GM12878 (cell line): ENCODE measurements around the gene DNAI2. TPM values are rescaled to one million over a fixed set of nuclear protein-coding genes. Genes with fewer than 3 reads are reported as not detected.

Experiments
- ATAC-seq: fragments of 200-7000 bp; cut with Tn5 transposase; 3 replicates; pipeline ENCODE4 v1.9.1; 2020; ENCODE audit warnings: mild to moderate bottlenecking, moderate library complexity
- BruUV-seq: library from RNA; stranded (reverse); fragments of 400-500 nt; replicated peaks from 2 replicates; lab custom pipeline; 2021; lab: Mats Ljungman, UMichigan
- CTCF ChIA-PET: fragments of 300-600 bp; sonication (Branson Sonifier 250); formaldehyde crosslinking; extraction: SDS; loops from one replicate; lab custom pipeline; 2021; ENCODE audit warnings: inconsistent platforms; lab: Yijun Ruan, JAX
- POLR2A ChIA-PET: fragments of 350-600 bp; formaldehyde crosslinking; extraction: SDS; loops from one replicate; lab custom pipeline; 2021; ENCODE audit warnings: inconsistent platforms; lab: Charles Lee
- RAD21 ChIA-PET: fragments of 300-600 bp; sonication (Branson Sonifier 250); formaldehyde crosslinking; loops from one replicate; lab custom pipeline; 2023; ENCODE audit warnings: antibody characterized with exemption; ENCODE audit not compliant: unreplicated experiment; lab: Charles Lee
- SMC1A ChIA-PET: fragments of 300-600 bp; sonication (Branson Sonifier 250); formaldehyde crosslinking; loops from one replicate; lab custom pipeline; 2023; ENCODE audit not compliant: unreplicated experiment, uncharacterized antibody; lab: Charles Lee
- DNase-seq: peaks from one replicate; pipeline ENCODE4 v3.0.0-alpha.2; 2011; ENCODE audit warnings: low read depth, low spot score
- FAIRE-seq: peaks from 3 replicates; lab custom pipeline; 2011; peaks lifted over from hg19 to GRCh38; lab: Jason Lieb, UNC
- H2AFZ ChIP-seq: 2 replicates; pipeline ENCODE4 v1.6.0; 2011; ENCODE audit warnings: low read depth, low read length, control low read depth; ENCODE audit not compliant: control insufficient read depth
- H3K27ac ChIP-seq: 2 replicates; pipeline ENCODE4 v1.5.1; 2011; ENCODE audit warnings: control low read depth; ENCODE audit not compliant: control insufficient read depth, insufficient read depth
- H3K27me3 ChIP-seq, 2 experiments: replicated peaks in 1 of 2; 2 replicates each; pipeline versions ENCODE4 v1.6.0 to v1.6.1; 2011; ENCODE audit warnings: low read length in 1 of 2; ENCODE audit not compliant: control insufficient read depth in 2 of 2, insufficient read depth in 2 of 2
- H3K36me3 ChIP-seq, 2 experiments: 2 replicates each; pipeline ENCODE4 v1.5.1; 2011; ENCODE audit warnings: low read length in 1 of 2; ENCODE audit not compliant: control insufficient read depth in 2 of 2, insufficient read depth in 2 of 2
- H3K4me1 ChIP-seq: 2 replicates; pipeline ENCODE4 v1.6.1; 2011; ENCODE audit warnings: mild to moderate bottlenecking, low read length, moderate library complexity, mixed read lengths; ENCODE audit not compliant: control insufficient read depth, insufficient read depth
- H3K4me2 ChIP-seq: 2 replicates; pipeline ENCODE4 v1.6.0; 2011; ENCODE audit warnings: control low read depth; ENCODE audit not compliant: control insufficient read depth, insufficient read depth
- H3K4me3 ChIP-seq: fragments of 200-600 bp; sonication (generic); 2 replicates; pipeline ENCODE4 v1.5.1; 2016
- H3K79me2 ChIP-seq: 2 replicates; pipeline ENCODE4 v1.6.0; 2011; ENCODE audit warnings: low read length; ENCODE audit not compliant: control insufficient read depth, insufficient read depth
- H3K9ac ChIP-seq: 2 replicates; pipeline ENCODE4 v1.8.0; 2011; ENCODE audit warnings: low read length, control low read depth, mixed read lengths; ENCODE audit not compliant: control insufficient read depth, insufficient read depth
- H3K9me3 ChIP-seq: replicated peaks from 3 replicates; pipeline ENCODE4 v1.5.1; 2011; ENCODE audit warnings: mild to moderate bottlenecking, low read length; ENCODE audit not compliant: control insufficient read depth, insufficient read depth
- H4K20me1 ChIP-seq: 2 replicates; pipeline ENCODE4 v1.6.0; 2011; ENCODE audit not compliant: control insufficient read depth, insufficient read depth
- BCL3 ChIP-seq: IDR thresholded peaks from 2 replicates; pipeline ENCODE4 v1.6.1; 2011; ENCODE audit warnings: borderline replicate concordance, low read depth, mild to moderate bottlenecking, moderate library complexity, low read length; ENCODE audit not compliant: insufficient read depth, poor library complexity, severe bottlenecking
- BMI1 ChIP-seq: fragments of 450-650 bp; IDR thresholded peaks from 2 replicates; pipeline ENCODE4 v1.6.1; 2016; ENCODE audit warnings: mild to moderate bottlenecking, moderate library complexity, borderline replicate concordance
- EED ChIP-seq: sonication (generic); IDR thresholded peaks from 2 replicates; pipeline ENCODE4 v1.6.1; 2016; ENCODE audit warnings: antibody characterized with exemption, low read depth
- EP300 ChIP-seq, 2 experiments: fragments of 150-350 bp in 1 of 2; IDR thresholded peaks; 2 replicates each; pipeline ENCODE4 v1.6.1; 2011 to 2012; ENCODE audit warnings: low read depth in 2 of 2, low read length in 2 of 2, borderline replicate concordance in 1 of 2, improper control_type of control experiment in 1 of 2, inconsistent platforms in 1 of 2; ENCODE audit not compliant: control insufficient read depth in 1 of 2
- GABPA ChIP-seq: IDR thresholded peaks from 2 replicates; pipeline ENCODE4 v1.6.1; 2014; ENCODE audit warnings: antibody characterized with exemption, low read depth, mild to moderate bottlenecking, inconsistent platforms
- HDAC2 ChIP-seq: fragments of 200-600 bp; sonication (generic); IDR thresholded peaks from 2 replicates; pipeline ENCODE4 v1.6.1; 2017
- HDAC6 ChIP-seq: fragments of 200-600 bp; sonication (generic); IDR thresholded peaks from one replicate; pipeline ENCODE4 v1.8.0; 2017; ENCODE audit warnings: antibody characterized with exemption; ENCODE audit not compliant: unreplicated experiment
- JUNB ChIP-seq: IDR thresholded peaks from 2 replicates; pipeline ENCODE4 v1.6.1; 2016; ENCODE audit warnings: antibody characterized with exemption, mild to moderate bottlenecking
- KDM1A ChIP-seq: fragments of 200-600 bp; sonication (generic); IDR thresholded peaks from 2 replicates; pipeline ENCODE4 v1.6.1; 2016; ENCODE audit warnings: borderline replicate concordance
- MAX ChIP-seq: IDR thresholded peaks from 2 replicates; pipeline ENCODE4 v1.6.1; 2012; ENCODE audit warnings: low read depth, low read length, improper control_type of control experiment
- MEF2A ChIP-seq: IDR thresholded peaks from 2 replicates; pipeline ENCODE4 v1.6.1; 2011; ENCODE audit warnings: low read depth, mild to moderate bottlenecking, low read length, moderate library complexity; ENCODE audit not compliant: insufficient read depth
- NBN ChIP-seq: fragments of 450-650 bp; IDR thresholded peaks from 2 replicates; pipeline ENCODE4 v1.6.1; 2016
- SIX5 ChIP-seq: IDR thresholded peaks from 2 replicates; pipeline ENCODE4 v1.6.1; 2011; ENCODE audit warnings: mild to moderate bottlenecking, low read depth, low read length, moderate library complexity; ENCODE audit not compliant: severe bottlenecking
- SKIL ChIP-seq: fragments of 450-650 bp; IDR thresholded peaks from 2 replicates; pipeline ENCODE4 v1.6.1; 2017; ENCODE audit warnings: mild to moderate bottlenecking, low read depth, inconsistent platforms; ENCODE audit not compliant: poor library complexity, severe bottlenecking
- SMARCA5 ChIP-seq: fragments of 450-650 bp; IDR thresholded peaks from 2 replicates; pipeline ENCODE4 v1.6.1; 2017; ENCODE audit warnings: mild to moderate bottlenecking
- WGBS: methylation state at CpG from one replicate; pipeline ENCODE4 v1.1.6; 2016; ENCODE audit warnings: low lambda C conversion rate; ENCODE audit not compliant: insufficient replicate concordance, insufficient coverage; ENCODE audit errors: missing lambda C conversion rate; 5-methylcytosine and 5-hydroxymethylcytosine counted together
- in situ Hi-C: fragments of 300-500 bp; cut with MboI; formaldehyde crosslinking; loops from 9 replicates; pipeline ENCODE4 v1.14.3; 2018; ENCODE audit warnings: mixed read lengths
- intact Hi-C: fragments of 100-400 bp; cut with micrococcal nuclease; formaldehyde crosslinking; loops from one replicate; pipeline ENCODE4 v1.14.2; 2022; ENCODE audit not compliant: unreplicated experiment
- polyA plus RNA-seq, 11 experiments: library from polyadenylated mRNA; depleted of rRNA in 4 of 11; unstranded in 6 of 11; stranded (reverse) in 5 of 11; fragments of >200 nt; fragmentation: Nextera tagmentation in 4 of 11; fragmentation: Illumina TruSeq in 1 of 11; extraction: Ambion mirVana in 4 of 11; extraction: Trizol in 1 of 11; gene quantifications; 1 replicate in 1 of 11; 2 replicates in 10 of 11; pipeline versions ENCODE4 v1.2.1 to v1.2.3, GENCODE V29; 2011 to 2016; ENCODE audit warnings: inconsistent platforms in 2 of 11, missing spikeins in 2 of 11, low read depth in 1 of 11
- total RNA-seq, 4 experiments: library from RNA; depleted of rRNA in 3 of 4; stranded (reverse); fragments of >200 nt in 3 of 4; fragmentation: Illumina TruSeq in 1 of 4; extraction: Trizol in 1 of 4; gene quantifications; 2 replicates each; pipeline versions ENCODE4 v1.2.1 to v1.2.3, GENCODE V29; 2013 to 2021
- TF ChIP-seq, protein P1 (sequence below): IDR thresholded peaks from 2 replicates; pipeline ENCODE4 v1.6.1; 2012; ENCODE audit warnings: low read depth, low read length, improper control_type of control experiment

The DNAI2 gene
- total and polyA plus RNA-seq, 10 of the 15 experiments (the other 5 are each of a cell fraction or from before 2014, with no cell fraction given) = 0.04 to 1.8 (median 0.13) TPM

- H3K27me3 ChIP-seq = no peaks in the 10 kb centered on the region
- no peak overlapping the region for H3K4me2 ChIP-seq
- ChIA-PET CTCF (interaction anchor here (0.7 kb wide), 1 partner anchor 29 kb away, joined by 4 read pairs; no protein-coding TSS in a partner anchor), POLR2A (no interaction called here), SMC1A (no interaction called here), RAD21 (no interaction called here)
- intact Hi-C loops (no loop called here), in situ Hi-C loops (no loop called here)
- no peaks in the 10 kb centered on the region for H4K20me1 ChIP-seq
- no peaks in the 10 kb centered on the region for H3K79me2 ChIP-seq
- H3K4me1 ChIP-seq = no peaks in the 10 kb centered on the region
- H3K27ac ChIP-seq = no peak overlapping the region
- H3K9me3 ChIP-seq = no peaks in the 10 kb centered on the region; the same call in 2 of the 3 replicates
- H3K4me3 ChIP-seq = no peak overlapping the region
- H2AFZ ChIP-seq = no peak overlapping the region
- no peak overlapping the region for H3K9ac ChIP-seq
- DNase-seq (no peak), FAIRE-seq (no peak), ATAC-seq (no peak)
- BruUV-seq = no TSS peak
- H3K36me3 ChIP-seq = peaks cover 0 to 2% of the 10 kb centered on the region in 2 experiments; a peak in 2 of 4 replicates
- WGBS = 61% methylated on average over 21 of the region's 21 CpGs
- no peak for TF ChIP-seq HDAC6
- TF ChIP-seq MAX = no peak
- TF ChIP-seq SKIL = no peak
- TF ChIP-seq BMI1 = no peak
- TF ChIP-seq SMARCA5 = no peak
- TF ChIP-seq SIX5 = no peak
- no peak for TF ChIP-seq EED
- no peak for TF ChIP-seq HDAC2
- TF ChIP-seq KDM1A = no peak
- TF ChIP-seq NBN = no peak
- no peak for TF ChIP-seq JUNB
- TF ChIP-seq BCL3 = no peak
- TF ChIP-seq GABPA = no peak
- TF ChIP-seq, protein P1, sequence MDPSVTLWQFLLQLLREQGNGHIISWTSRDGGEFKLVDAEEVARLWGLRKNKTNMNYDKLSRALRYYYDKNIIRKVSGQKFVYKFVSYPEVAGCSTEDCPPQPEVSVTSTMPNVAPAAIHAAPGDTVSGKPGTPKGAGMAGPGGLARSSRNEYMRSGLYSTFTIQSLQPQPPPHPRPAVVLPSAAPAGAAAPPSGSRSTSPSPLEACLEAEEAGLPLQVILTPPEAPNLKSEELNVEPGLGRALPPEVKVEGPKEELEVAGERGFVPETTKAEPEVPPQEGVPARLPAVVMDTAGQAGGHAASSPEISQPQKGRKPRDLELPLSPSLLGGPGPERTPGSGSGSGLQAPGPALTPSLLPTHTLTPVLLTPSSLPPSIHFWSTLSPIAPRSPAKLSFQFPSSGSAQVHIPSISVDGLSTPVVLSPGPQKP = no peak
- no peak for TF ChIP-seq EP300 (IDR thresholded peaks at IDR 0.05; ENCODE audit: borderline replicate concordance in 1 of 2, control insufficient read depth in 1 of 2, low read depth in 2 of 2, low read length in 2 of 2)
- no peak for TF ChIP-seq MEF2A
Observed at GRCh38 chr17:74245145-74245831, 28.7 kb upstream of the DNAI2 start.
